ENCODE measurements around the gene VAV2.

DNA sequence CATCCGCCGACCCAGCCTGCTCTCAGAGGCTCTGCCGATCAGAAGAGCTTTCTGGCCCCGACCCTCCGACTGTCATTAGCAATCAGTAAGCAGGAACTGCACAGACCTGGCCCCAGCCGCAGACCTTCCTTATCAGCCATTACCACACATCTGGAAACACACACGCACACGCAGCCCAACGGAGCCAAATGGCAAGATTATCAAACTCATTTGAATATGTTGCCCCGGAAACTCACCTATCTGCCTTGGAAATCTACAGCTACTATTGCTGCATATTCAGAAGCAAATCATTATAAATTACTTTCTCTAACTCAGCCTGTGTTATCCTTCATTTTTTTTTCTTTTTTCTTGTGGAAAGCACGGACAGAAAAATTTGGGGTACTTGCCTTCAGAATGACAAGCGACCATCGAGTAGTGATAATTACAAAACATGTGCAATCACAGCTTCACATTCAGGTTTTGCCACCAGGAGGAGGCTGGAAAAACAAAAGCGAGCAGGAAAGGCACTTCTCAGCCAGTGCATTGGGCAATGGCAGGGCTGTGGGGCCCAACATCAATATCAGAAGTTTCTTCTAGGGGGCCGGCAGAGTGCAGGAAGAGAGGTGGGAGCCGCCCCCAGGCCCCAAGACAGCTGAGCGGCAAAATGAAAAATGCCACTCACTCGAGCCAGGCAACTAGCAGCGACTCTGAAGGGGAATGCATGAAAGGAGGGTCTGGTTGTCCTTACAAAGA, 122.3 kb downstream of the VAV2 start:
- TF ChIP-seq CTCF (IDR thresholded peaks at IDR 0.05) (no peak), POLR2A (IDR thresholded peaks at IDR 0.05; ENCODE audit: low read length) (no peak), POLR2AphosphoS2 (conservative IDR thresholded peaks at IDR 0.05; ENCODE audit: low read length) (no peak), TP53 (CRISPR knock-in tag; IDR thresholded peaks at IDR 0.05) (no peak), MAZ (IDR thresholded peaks at IDR 0.05; ENCODE audit: borderline replicate concordance, low read depth, low read length) (no peak)
- TF ChIP-seq, protein P1, sequence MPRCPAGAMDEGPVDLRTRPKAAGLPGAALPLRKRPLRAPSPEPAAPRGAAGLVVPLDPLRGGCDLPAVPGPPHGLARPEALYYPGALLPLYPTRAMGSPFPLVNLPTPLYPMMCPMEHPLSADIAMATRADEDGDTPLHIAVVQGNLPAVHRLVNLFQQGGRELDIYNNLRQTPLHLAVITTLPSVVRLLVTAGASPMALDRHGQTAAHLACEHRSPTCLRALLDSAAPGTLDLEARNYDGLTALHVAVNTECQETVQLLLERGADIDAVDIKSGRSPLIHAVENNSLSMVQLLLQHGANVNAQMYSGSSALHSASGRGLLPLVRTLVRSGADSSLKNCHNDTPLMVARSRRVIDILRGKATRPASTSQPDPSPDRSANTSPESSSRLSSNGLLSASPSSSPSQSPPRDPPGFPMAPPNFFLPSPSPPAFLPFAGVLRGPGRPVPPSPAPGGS (IDR thresholded peaks at IDR 0.05): no peak

Data from A549 (cell line).